GM12874 (cell line): ENCODE results near the gene NABP2.
A peak's percentile ranks its signal among the peaks of the same experiment; 100 is the strongest.

Experiments used
- CTCF ChIP-seq: IDR thresholded peaks from 2 replicates; pipeline ENCODE4 v1.5.1; 2011; ENCODE audit warnings: low read depth, mild to moderate bottlenecking, control low read depth, low read length, moderate library complexity; ENCODE audit not compliant: insufficient read depth

Gene NABP2

GRCh38 chr12:56224102-56224701 is at the start of gene NABP2:
Gene NABP2 (plus strand): TSS chr12:56224342. CDS start chr12:56224857, 515 bp downstream.
- peak; percentile 84 for TF ChIP-seq CTCF

- TF ChIP-seq CTCF, result no peak
Observed at GRCh38 chr12:56178347-56178746, 45.8 kb upstream of the NABP2 start.

- TF ChIP-seq CTCF, result no peak
Observed at GRCh38 chr12:56186957-56187356, 37.2 kb upstream of the NABP2 start.

GRCh38 chr12:56188131-56188777 is 35.9 kb upstream of the NABP2 start:
- TF ChIP-seq CTCF, result no peak

GRCh38 chr12:56188778-56189098 is 35.4 kb upstream of the NABP2 start:
- TF ChIP-seq CTCF, result no peak

GRCh38 chr12:56189099-56189917 is 34.8 kb upstream of the NABP2 start, which contains the start of gene SMARCC2:
Gene SMARCC2 (minus strand): TSS chr12:56189483. CDS start chr12:56189461, 22 bp downstream.
- peak; percentile 87 for TF ChIP-seq CTCF

GRCh38 chr12:56189918-56190694 is 34.0 kb upstream of the NABP2 start:
- TF ChIP-seq CTCF, result no peak
